ENCODE data around the gene AK5. TPM values are rescaled to one million over a fixed set of nuclear protein-coding genes. Genes with fewer than 3 reads are reported as not detected.

The AK5 gene
- total RNA-seq, 1 donor from 2014 or later: 1.8 TPM

DNA sequence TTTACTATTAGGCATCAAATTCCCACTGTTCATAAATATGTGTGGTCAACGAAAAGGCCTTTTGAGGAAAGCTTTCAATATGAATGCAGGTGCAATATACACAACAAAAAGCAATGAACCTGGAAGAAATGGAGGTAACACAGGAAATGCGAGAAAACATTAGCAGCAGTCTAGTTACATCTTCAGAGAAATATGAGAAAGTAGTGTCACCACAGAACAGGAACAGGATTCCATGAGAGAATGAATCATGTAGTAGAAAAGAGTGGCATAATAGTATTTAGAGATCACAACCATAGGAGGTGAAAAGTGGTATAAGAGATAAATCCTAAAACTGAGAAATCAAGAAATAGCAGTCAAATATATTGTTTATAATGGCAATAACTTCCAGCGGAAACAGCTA lies 103.7 kb downstream of the AK5 start:
- Histone ChIP-seq H3K4me3 (ENCODE audit: low read depth, low read length) (no peak overlapping the region), H3K27me3 (ENCODE audit: control insufficient read depth, insufficient read depth, low read length) (no peaks in the 10 kb centered on the region), H3K36me3 (ENCODE audit: control insufficient read depth, insufficient read depth, low read length) (no peaks in the 10 kb centered on the region)
- no peak for DNase-seq (ENCODE audit: low read depth)
- no peak for TF ChIP-seq CTCF (IDR thresholded peaks at IDR 0.05; ENCODE audit: insufficient read depth, low read length, poor library complexity, severe bottlenecking)

DNA sequence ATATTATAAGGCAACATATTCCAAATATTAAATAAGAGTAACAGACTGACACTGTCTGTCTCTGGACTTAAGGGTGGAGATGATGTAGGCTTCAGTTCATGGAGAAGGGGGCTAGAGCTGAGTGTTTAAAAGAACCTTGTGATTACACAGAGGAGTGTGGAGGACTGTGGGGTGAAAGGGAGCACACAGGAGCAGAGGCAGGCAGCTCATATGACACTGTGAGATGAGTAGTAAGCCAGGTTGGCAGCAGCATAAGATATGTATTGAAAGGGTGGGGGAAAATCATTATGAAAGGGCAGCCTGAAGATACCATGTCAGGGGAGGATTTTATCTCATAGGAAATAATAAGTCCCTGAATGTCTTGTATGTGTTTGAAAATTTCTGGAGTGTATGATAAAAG lies 104.5 kb downstream of the AK5 start:
- no peak for TF ChIP-seq CTCF (IDR thresholded peaks at IDR 0.05; ENCODE audit: insufficient read depth, low read length, poor library complexity, severe bottlenecking)
- Histone ChIP-seq H3K36me3 (ENCODE audit: control insufficient read depth, insufficient read depth, low read length) (no peaks in the 10 kb centered on the region), H3K4me3 (ENCODE audit: low read depth, low read length) (no peak overlapping the region), H3K27me3 (ENCODE audit: control insufficient read depth, insufficient read depth, low read length) (no peaks in the 10 kb centered on the region)
- DNase-seq (ENCODE audit: low read depth): no peak

GRCh38 chr1:77387553-77387952 lies 105.7 kb downstream of the AK5 start:
- H3K4me3 ChIP-seq (ENCODE audit: low read depth, low read length): no peak overlapping the region
- no peak for DNase-seq (ENCODE audit: low read depth)
- H3K27me3 ChIP-seq (ENCODE audit: control insufficient read depth, insufficient read depth, low read length): no peaks in the 10 kb centered on the region
- no peaks in the 10 kb centered on the region for H3K36me3 ChIP-seq (ENCODE audit: control insufficient read depth, insufficient read depth, low read length)
- no peak for TF ChIP-seq CTCF (IDR thresholded peaks at IDR 0.05; ENCODE audit: insufficient read depth, low read length, poor library complexity, severe bottlenecking)

DNA sequence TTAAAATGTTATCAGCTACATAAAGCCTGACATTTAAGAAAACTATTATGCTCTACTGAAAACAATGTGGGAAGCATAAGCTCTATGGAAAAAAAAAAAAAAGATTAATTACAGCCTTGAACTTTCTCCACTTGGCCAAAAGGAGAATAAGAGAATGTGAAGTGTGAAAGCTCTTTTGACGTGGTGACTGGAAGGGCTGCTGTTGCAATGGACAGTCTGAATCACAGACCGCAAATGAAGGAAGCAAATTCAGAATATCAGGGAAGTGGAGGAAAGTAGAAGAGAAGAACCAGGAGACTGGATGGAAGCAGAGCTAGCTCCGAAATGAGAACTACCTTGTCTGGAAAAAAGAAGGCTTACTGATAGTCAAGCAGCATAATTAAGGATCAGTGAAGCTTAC lies 106.8 kb downstream of the AK5 start:
- TF ChIP-seq CTCF (IDR thresholded peaks at IDR 0.05; ENCODE audit: insufficient read depth, low read length, poor library complexity, severe bottlenecking): no peak
- no peak overlapping the region for H3K4me3 ChIP-seq (ENCODE audit: low read depth, low read length)
- H3K27me3 ChIP-seq (ENCODE audit: control insufficient read depth, insufficient read depth, low read length): no peaks in the 10 kb centered on the region
- no peaks in the 10 kb centered on the region for H3K36me3 ChIP-seq (ENCODE audit: control insufficient read depth, insufficient read depth, low read length)
- no peak for DNase-seq (ENCODE audit: low read depth)

DNA sequence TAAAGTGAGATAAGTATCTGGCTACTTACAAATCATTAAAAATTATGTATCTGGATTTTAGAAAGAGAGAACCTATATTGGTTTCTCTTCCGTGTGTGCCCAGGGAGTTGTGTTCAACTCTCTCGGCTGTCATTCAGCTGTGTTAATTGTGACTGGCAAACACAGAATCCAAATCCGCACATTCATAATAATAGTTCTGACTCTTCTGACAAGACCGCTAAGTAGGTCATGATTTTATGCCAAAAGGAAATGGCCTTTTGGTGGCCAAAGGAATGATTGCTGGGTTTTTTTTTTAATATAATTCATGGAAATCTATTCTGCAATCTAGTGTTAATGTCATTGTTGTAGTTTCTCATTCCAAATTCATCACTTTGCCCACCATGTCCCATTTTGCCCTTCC lies 110.7 kb downstream of the AK5 start:
- H3K4me3 ChIP-seq (ENCODE audit: low read depth, low read length): no peak overlapping the region
- no peaks in the 10 kb centered on the region for H3K27me3 ChIP-seq (ENCODE audit: control insufficient read depth, insufficient read depth, low read length)
- no peaks in the 10 kb centered on the region for H3K36me3 ChIP-seq (ENCODE audit: control insufficient read depth, insufficient read depth, low read length)
- no peak for DNase-seq (ENCODE audit: low read depth)
- no peak for TF ChIP-seq CTCF (IDR thresholded peaks at IDR 0.05; ENCODE audit: insufficient read depth, low read length, poor library complexity, severe bottlenecking)

DNA sequence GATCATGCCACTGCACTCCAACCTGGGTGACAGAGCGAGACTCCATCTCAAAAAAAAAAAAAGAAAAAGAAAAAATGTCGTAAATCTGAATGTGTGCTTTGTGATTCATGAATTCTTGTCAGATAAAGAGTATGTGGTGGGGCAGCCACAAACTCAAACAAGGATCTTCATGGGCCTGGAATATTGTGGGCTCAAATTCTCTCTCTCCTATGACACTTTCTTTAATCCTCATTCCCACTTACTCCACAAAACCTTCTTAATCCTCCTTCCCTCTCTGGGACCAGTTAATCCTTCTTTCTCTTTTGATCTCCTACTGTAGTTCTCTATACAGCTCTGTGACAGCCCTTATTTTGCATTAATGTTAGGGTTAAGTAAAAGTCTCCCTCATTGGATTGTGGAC lies 112.3 kb downstream of the AK5 start:
- TF ChIP-seq CTCF (IDR thresholded peaks at IDR 0.05; ENCODE audit: insufficient read depth, low read length, poor library complexity, severe bottlenecking): no peak
- Histone ChIP-seq H3K4me3 (ENCODE audit: low read depth, low read length) (no peak overlapping the region), H3K36me3 (ENCODE audit: control insufficient read depth, insufficient read depth, low read length) (no peaks in the 10 kb centered on the region), H3K27me3 (ENCODE audit: control insufficient read depth, insufficient read depth, low read length) (no peaks in the 10 kb centered on the region)
- no peak for DNase-seq (ENCODE audit: low read depth)

All from kidney epithelial cell (primary cell).